Ishikawa (cell line): ENCODE measurements around the gene ITIH6.

ENCODE experiments used
- EGR1 ChIP-seq: IDR thresholded peaks from 2 replicates; pipeline ENCODE4 v1.6.1; 2012
- MAX ChIP-seq: IDR thresholded peaks from 2 replicates; pipeline ENCODE4 v1.6.1; 2012
- TAF1 ChIP-seq: IDR thresholded peaks from 2 replicates; pipeline ENCODE4 v1.6.1; 2012; ENCODE audit warnings: low read depth, mild to moderate bottlenecking
- YY1 ChIP-seq: IDR thresholded peaks from 2 replicates; pipeline ENCODE4 v1.6.1; 2012; ENCODE audit warnings: low read depth
- TF ChIP-seq, protein P1 (sequence below): IDR thresholded peaks from 2 replicates; pipeline ENCODE4 v1.6.1; 2012

DNA sequence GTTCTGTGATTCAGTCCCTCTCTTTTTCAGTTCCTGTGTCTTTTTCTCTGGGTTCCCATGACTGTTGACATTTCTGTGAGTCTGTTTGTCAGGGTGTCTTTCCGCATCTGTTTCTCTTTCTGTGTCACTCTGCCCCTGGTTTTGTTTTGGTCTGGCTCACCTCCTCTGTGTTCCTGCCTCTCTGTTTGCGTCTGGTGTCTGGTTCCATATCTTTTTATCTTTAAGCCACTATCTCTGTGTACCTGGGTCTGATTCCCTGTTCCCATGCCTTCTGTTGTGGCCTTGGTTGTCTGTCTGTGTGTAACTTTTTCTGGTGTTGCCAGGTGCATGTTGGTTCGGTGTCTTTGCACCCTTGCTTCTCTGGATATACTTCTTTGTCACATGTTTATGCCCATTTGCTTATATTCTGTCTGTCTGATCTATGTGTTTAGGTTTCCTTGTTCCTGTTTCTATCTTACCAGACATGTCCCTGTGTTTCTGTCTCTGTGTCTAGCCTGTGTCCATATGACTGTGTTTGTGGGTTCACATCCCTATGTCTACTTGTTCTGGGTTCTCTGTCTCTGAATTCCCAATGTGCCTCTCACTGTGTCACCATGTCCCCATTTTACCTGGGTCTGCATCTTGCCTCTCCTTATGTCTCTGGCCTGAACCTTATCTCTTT, 50.2 kb downstream of the ITIH6 start:
- TF ChIP-seq EGR1 (no peak), TAF1 (no peak), YY1 (no peak), MAX (no peak)
- TF ChIP-seq, protein P1, sequence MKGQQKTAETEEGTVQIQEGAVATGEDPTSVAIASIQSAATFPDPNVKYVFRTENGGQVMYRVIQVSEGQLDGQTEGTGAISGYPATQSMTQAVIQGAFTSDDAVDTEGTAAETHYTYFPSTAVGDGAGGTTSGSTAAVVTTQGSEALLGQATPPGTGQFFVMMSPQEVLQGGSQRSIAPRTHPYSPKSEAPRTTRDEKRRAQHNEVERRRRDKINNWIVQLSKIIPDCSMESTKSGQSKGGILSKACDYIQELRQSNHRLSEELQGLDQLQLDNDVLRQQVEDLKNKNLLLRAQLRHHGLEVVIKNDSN, result no peak
